GM18505 (cell line): ENCODE results near the gene WDCP.

Source experiments
- ATAC-seq: cut with Tn5 transposase; IDR thresholded peaks from one replicate; pipeline ENCODE4 v1.9.1; 2021; ENCODE audit not compliant: unreplicated experiment
- POLR2A ChIP-seq: IDR thresholded peaks from 4 replicates; pipeline ENCODE4 v1.6.1; 2011; ENCODE audit warnings: borderline replicate concordance; ENCODE audit not compliant: insufficient read depth, insufficient read length; ENCODE audit errors: extremely low read depth

The WDCP gene

GRCh38 chr2:24011250-24012104 is 35.7 kb downstream of the WDCP start:
- no peak for ATAC-seq
- TF ChIP-seq POLR2A, result no peak

- no peak for TF ChIP-seq POLR2A
- no peak for ATAC-seq
These were observed 36.5 kb downstream of the WDCP start for GRCh38 chr2:24010477-24011249.

GRCh38 chr2:24009680-24010476 is 37.3 kb downstream of the WDCP start, which contains the start of gene MFSD2B:
Gene MFSD2B (plus strand): TSS chr2:24010085. CDS start chr2:24010097, 12 bp downstream.
- TF ChIP-seq POLR2A, result no peak
- no peak for ATAC-seq

- no peak for ATAC-seq
- TF ChIP-seq POLR2A, result no peak
These were observed 37.9 kb downstream of the WDCP start for GRCh38 chr2:24009367-24009679.

GRCh38 chr2:24008672-24009366 is 38.4 kb downstream of the WDCP start:
- ATAC-seq, result no peak
- no peak for TF ChIP-seq POLR2A

- ATAC-seq, result no peak
- no peak for TF ChIP-seq POLR2A
These were observed 39.5 kb downstream of the WDCP start for GRCh38 chr2:24007693-24008092.

- no peak for TF ChIP-seq POLR2A
- ATAC-seq, result no peak
These were observed 52.6 kb downstream of the WDCP start for GRCh38 chr2:23994567-23994966.

- no peak for TF ChIP-seq POLR2A
- no peak for ATAC-seq
These were observed 53.4 kb downstream of the WDCP start for GRCh38 chr2:23993736-23994269.

- ATAC-seq, result no peak
These were observed 54.3 kb downstream of the WDCP start for GRCh38 chr2:23992931-23993330.

GRCh38 chr2:23988371-23988770 is 58.8 kb downstream of the WDCP start:
- TF ChIP-seq POLR2A, result no peak
- ATAC-seq, result no peak

More at GRCh38 chr2:23992931-23993330, 54.3 kb downstream of the WDCP start:
- no peak for TF ChIP-seq POLR2A
